Astrocyte (in vitro differentiated cells and primary cell): ENCODE measurements around the gene CDC42EP4. TPM values are rescaled to one million over a fixed set of nuclear protein-coding genes. Genes with fewer than 3 reads are reported as not detected.

Experiments
- DNase-seq: peaks from one replicate; pipeline ENCODE4 v3.0.0-alpha.2; 2010; ENCODE audit warnings: low read depth
- FAIRE-seq: peaks from 2 replicates; lab custom pipeline; 2011; peaks lifted over from hg19 to GRCh38; lab: Jason Lieb, UNC
- H2AFZ ChIP-seq: 2 replicates; pipeline ENCODE4 v1.6.0; 2012; ENCODE audit warnings: low read depth, low read length, inconsistent platforms
- H3K27ac ChIP-seq: 2 replicates; pipeline ENCODE4 v1.5.1; 2011; ENCODE audit warnings: low read depth, low read length, inconsistent platforms
- H3K27me3 ChIP-seq: 2 replicates; pipeline ENCODE4 v1.6.0; 2011; ENCODE audit warnings: low read length, inconsistent platforms; ENCODE audit not compliant: insufficient read depth
- H3K36me3 ChIP-seq: 2 replicates; pipeline ENCODE4 v1.5.1; 2011; ENCODE audit warnings: low read length, inconsistent platforms; ENCODE audit not compliant: insufficient read depth
- H3K4me1 ChIP-seq: 2 replicates; pipeline ENCODE4 v1.5.1; 2011; ENCODE audit warnings: low read length, inconsistent platforms; ENCODE audit not compliant: insufficient read depth
- H3K4me2 ChIP-seq: 2 replicates; pipeline ENCODE4 v1.6.0; 2012; ENCODE audit warnings: low read length, inconsistent platforms
- H3K4me3 ChIP-seq: 2 replicates; pipeline ENCODE4 v1.5.1; 2011; ENCODE audit warnings: low read depth, mild to moderate bottlenecking, low read length, inconsistent platforms; ENCODE audit not compliant: insufficient read depth
- H3K79me2 ChIP-seq: 2 replicates; pipeline ENCODE4 v1.6.0; 2012; ENCODE audit warnings: mild to moderate bottlenecking, low read length, inconsistent platforms; ENCODE audit not compliant: insufficient read depth
- H3K9ac ChIP-seq: 2 replicates; pipeline ENCODE4 v1.6.0; 2012; ENCODE audit warnings: mild to moderate bottlenecking, low read length, inconsistent platforms
- H3K9me3 ChIP-seq: 2 replicates; pipeline ENCODE4 v1.5.1; 2012; ENCODE audit warnings: low read depth, mild to moderate bottlenecking, low read length, inconsistent platforms; ENCODE audit not compliant: insufficient read depth
- H4K20me1 ChIP-seq: 2 replicates; pipeline ENCODE4 v1.6.0; 2012; ENCODE audit warnings: low read length, inconsistent platforms; ENCODE audit not compliant: insufficient read depth
- H3K27ac Mint-ChIP-seq: one replicate; pipeline ENCODE4 v1.8.0; 2021; ENCODE audit warnings: mild to moderate bottlenecking, mixed read lengths; ENCODE audit not compliant: unreplicated experiment
- H3K27me3 Mint-ChIP-seq: one replicate; pipeline ENCODE4 v1.8.0; 2021; ENCODE audit warnings: low read depth, mixed read lengths; ENCODE audit not compliant: unreplicated experiment
- H3K36me3 Mint-ChIP-seq: one replicate; pipeline ENCODE4 v1.8.0; 2021; ENCODE audit warnings: low read depth, mixed read lengths; ENCODE audit not compliant: unreplicated experiment
- H3K4me1 Mint-ChIP-seq: one replicate; pipeline ENCODE4 v1.8.0; 2021; ENCODE audit warnings: low read depth, mixed read lengths; ENCODE audit not compliant: unreplicated experiment
- H3K4me3 Mint-ChIP-seq: one replicate; pipeline ENCODE4 v1.8.0; 2021; ENCODE audit warnings: mild to moderate bottlenecking, moderate library complexity, mixed read lengths; ENCODE audit not compliant: unreplicated experiment
- H3K9me3 Mint-ChIP-seq: one replicate; pipeline ENCODE4 v1.8.0; 2021; ENCODE audit warnings: mild to moderate bottlenecking, mixed read lengths; ENCODE audit not compliant: unreplicated experiment
- EZH2 ChIP-seq: IDR thresholded peaks from 2 replicates; pipeline ENCODE4 v1.6.1; 2012; ENCODE audit warnings: mild to moderate bottlenecking, low read length, inconsistent platforms; ENCODE audit not compliant: insufficient read depth
- total RNA-seq: library from RNA; stranded (reverse); gene quantifications from 2 replicates; pipeline ENCODE4 v1.2.1, GENCODE V29; 2021
- TF ChIP-seq, protein P1 (sequence below): IDR thresholded peaks from 2 replicates; pipeline ENCODE4 v1.5.1; 2011; ENCODE audit warnings: low read depth, mild to moderate bottlenecking, inconsistent platforms, low read length, moderate library complexity; ENCODE audit not compliant: insufficient read depth

Gene CDC42EP4
- total RNA-seq, 1 donor from 2014 or later = 15.8 TPM

DNA sequence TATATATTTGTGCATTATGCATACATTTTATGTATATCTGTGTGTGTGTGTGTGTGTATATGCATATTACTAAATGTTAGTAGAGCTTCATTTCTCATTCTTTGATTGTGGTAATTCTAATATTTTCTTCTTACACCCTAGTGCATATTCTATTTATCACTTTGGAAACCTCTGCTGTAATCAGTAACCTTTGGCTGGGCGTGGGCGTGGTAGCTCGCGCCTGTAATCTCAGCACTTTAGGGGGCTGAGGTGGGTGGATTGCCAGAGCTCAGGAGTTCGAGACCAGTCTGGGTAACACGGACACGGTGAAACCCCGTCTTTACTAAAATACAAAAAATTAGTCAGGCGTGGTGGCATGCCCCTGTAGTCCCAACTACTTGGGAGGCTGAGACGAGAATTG is 77.1 kb downstream of the CDC42EP4 start:
- Mint-ChIP-seq H3K27me3 (no peaks in the 10 kb centered on the region), H3K4me1 (peaks cover 9% of the 10 kb centered on the region), H3K36me3 (peaks cover 7% of the 10 kb centered on the region), H3K9me3 (no peaks in the 10 kb centered on the region), H3K4me3 (no peak overlapping the region), H3K27ac (no peak overlapping the region)
- TF ChIP-seq, protein P1, sequence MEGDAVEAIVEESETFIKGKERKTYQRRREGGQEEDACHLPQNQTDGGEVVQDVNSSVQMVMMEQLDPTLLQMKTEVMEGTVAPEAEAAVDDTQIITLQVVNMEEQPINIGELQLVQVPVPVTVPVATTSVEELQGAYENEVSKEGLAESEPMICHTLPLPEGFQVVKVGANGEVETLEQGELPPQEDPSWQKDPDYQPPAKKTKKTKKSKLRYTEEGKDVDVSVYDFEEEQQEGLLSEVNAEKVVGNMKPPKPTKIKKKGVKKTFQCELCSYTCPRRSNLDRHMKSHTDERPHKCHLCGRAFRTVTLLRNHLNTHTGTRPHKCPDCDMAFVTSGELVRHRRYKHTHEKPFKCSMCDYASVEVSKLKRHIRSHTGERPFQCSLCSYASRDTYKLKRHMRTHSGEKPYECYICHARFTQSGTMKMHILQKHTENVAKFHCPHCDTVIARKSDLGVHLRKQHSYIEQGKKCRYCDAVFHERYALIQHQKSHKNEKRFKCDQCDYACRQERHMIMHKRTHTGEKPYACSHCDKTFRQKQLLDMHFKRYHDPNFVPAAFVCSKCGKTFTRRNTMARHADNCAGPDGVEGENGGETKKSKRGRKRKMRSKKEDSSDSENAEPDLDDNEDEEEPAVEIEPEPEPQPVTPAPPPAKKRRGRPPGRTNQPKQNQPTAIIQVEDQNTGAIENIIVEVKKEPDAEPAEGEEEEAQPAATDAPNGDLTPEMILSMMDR = no peak
- no peak for TF ChIP-seq EZH2
- no peak for DNase-seq
- no peak for FAIRE-seq
- peaks cover 52% of the 10 kb centered on the region for H3K79me2 ChIP-seq
- H3K4me2 ChIP-seq = no peak overlapping the region
- peaks cover 15% of the 10 kb centered on the region for H4K20me1 ChIP-seq
- H3K4me3 ChIP-seq = no peak overlapping the region
- no peak overlapping the region for H2AFZ ChIP-seq
- H3K27me3 ChIP-seq = no peaks in the 10 kb centered on the region
- H3K4me1 ChIP-seq = peaks cover 4% of the 10 kb centered on the region
- no peaks in the 10 kb centered on the region for H3K9me3 ChIP-seq
- H3K36me3 ChIP-seq = peaks cover 9% of the 10 kb centered on the region
- H3K27ac ChIP-seq = no peak overlapping the region
- no peak overlapping the region for H3K9ac ChIP-seq

Other genes with a start within 250 kb of the CDC42EP4 start
- 21.5 and 22.1 TPM in 2 replicates for gene SLC39A11, start 219.3 kb downstream of the CDC42EP4 start, total RNA-seq
- 0.29 and 0.45 TPM in 2 replicates for gene SSTR2, start 147.0 kb downstream of the CDC42EP4 start, total RNA-seq
- gene COG1, start 118.9 kb downstream of the CDC42EP4 start, total RNA-seq = 34.4 and 38.9 TPM in 2 replicates
- not detected in 2 replicates for gene CPSF4L, start 50.1 kb downstream of the CDC42EP4 start, total RNA-seq